NB4 (cell line): ENCODE measurements around the gene TFEB.

Experiments used
- CTCF ChIP-seq: IDR thresholded peaks from one replicate; pipeline ENCODE4 v1.5.1; 2012; ENCODE audit warnings: low read depth, low read length
- MYC ChIP-seq: IDR thresholded peaks from 2 replicates; pipeline ENCODE4 v1.6.1; 2011; ENCODE audit warnings: low read depth, low read length
- POLR2A ChIP-seq: IDR thresholded peaks from 2 replicates; pipeline ENCODE4 v1.6.1; 2011; ENCODE audit warnings: mild to moderate bottlenecking; ENCODE audit not compliant: insufficient read length; ENCODE audit errors: extremely low read depth

GRCh38 chr6:41651246-41651961 is 84.0 kb downstream of the TFEB start:
- TF ChIP-seq CTCF (no peak), POLR2A (no peak), MYC (no peak)
